EL (cell line): Measurements from ENCODE around the gene RPL5.

Source experiments
- DNase-seq: peaks from one replicate; pipeline ENCODE4 v3.0.0-alpha.2; 2016

The RPL5 gene

DNA sequence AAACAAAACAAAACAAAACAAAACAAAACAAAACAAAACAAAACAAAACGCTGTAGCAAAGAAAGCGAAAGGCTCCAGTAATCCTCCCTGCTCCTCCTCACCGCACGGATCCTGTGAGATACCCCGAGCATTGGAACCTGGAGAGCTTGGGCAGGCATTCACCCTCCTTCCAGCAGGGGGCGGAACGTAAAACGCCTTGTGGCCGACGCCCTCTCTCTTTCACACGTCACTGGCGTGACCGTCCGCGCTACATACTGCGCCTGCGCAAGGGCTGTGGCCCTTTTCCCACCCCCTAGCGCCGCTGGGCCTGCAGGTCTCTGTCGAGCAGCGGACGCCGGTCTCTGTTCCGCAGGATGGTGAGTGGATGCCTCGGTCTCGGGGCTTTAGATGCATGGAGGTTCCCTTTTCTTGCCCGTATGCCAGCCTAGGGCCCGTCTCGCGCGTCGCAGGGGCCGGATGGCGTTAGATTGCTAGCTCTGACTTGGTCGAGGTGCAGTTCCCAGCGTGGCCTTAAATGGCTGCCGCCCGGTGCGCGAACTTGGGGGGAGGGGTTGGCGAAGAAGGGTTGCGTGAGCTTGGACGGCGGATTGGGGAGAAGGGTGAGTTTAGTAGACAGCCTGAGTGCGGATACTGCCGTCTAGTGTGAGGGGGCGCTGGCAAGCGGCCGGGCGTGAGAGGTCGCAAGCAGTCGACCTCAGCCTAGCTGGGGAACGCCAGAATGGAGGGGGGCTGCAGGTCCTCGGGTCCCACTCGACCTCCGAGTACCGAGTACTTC lies at the start of gene RPL5:
Gene RPL5, plus strand, starts transcription at position 279 of the 775 bp plus-strand sequence. Its CDS starts 75 bp downstream, at position 354.
- DNase-seq: peak; percentile 97

DNA sequence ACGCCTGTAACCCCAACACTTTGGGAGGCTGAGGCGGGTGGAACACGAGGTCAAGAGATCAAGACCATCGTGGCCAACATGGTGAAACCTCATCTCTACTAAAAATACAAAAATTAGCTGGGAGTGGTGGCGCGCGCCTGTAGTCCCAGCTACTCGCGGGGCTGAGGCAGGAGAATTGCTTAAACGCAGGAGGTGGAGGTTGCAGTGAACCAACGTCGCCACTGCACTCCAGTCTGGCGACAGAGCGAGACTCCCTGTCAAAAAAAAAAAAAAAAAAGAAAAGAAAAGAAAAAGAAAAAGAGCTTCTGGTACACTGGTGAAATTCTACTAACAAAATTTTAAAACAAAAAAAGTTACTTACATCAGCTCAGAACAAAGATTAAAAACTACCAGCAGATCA lies 48.3 kb upstream of the RPL5 start:
- DNase-seq: peak; percentile 20

DNA sequence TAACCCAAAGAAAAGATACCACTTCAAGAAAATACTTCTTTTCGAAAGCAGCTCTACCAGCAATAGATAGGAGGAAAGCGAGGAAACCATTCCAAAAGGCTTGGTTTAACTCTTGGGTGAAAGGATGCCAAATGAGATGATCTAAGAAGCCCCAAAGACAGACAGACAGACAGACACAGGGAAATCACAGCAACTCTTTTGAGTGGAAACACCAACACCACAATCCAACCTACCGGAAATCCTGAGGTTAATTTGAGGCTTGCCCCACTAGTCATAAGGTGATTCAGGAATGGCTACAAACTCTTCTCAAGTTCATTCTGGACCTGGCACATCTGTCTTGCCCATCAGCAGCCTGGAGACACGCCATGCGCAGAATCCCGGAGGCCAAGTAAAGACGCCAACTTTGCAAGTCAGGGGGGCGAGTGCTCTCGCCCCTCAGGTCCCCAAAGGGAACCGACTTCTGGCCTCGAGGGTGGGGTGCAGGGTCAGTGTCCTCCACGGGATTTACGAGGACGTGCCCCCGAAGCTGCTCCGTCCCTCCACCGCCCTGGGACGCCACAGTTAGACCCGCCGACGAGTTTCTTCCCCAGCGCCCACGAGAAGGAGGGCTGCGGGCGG lies 47.7 kb upstream of the RPL5 start:
- DNase-seq: peak; percentile 65

DNA sequence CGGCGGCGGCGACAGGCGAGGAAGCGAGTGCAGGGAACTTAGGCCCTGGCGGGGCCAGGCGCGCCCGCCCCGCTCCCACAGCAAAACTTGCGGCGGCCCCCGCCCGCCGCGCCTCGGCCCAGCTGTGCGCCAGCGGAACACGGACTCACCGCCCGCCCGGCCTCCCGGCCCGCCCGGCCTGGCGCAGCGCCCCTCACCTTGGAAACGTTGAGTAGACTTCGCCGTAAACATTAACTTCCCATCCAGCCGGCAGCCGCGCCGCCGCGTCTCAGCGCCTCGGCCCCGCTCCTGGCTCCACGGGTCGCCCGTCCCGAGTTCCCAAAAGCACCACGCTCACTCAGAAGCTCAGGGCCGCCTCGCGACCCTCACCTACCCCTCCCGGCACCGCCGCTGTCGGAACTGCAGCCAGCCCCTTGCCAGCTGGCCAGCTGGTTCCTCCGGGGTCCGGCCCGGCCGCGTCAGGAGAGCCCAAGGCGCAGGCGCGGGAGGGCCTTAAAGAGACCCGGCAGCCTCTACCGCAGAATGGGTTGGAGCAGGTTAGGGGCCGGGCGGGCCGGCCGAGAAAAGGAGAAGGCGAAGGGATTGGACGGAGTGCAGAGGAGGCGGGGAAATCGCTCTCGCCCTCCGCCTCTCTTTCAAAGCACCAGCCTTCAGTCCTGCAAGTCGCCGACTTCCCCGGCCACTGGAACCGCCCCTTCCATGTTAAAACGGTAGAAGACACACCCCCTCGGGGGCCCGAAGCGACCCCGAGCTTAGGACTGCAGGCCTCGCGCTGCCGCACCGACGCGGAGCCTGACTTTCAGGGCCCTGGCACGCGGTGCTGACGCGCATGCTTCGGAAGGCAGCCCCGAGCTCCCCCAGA lies 47.0 kb upstream of the RPL5 start, which contains the start of gene EVI5:
Gene EVI5, minus strand, starts transcription at position 470 of the 862 bp plus-strand sequence. CDS start 48,562 bp downstream, outside the sequence.
- DNase-seq: peak; percentile 98

DNA sequence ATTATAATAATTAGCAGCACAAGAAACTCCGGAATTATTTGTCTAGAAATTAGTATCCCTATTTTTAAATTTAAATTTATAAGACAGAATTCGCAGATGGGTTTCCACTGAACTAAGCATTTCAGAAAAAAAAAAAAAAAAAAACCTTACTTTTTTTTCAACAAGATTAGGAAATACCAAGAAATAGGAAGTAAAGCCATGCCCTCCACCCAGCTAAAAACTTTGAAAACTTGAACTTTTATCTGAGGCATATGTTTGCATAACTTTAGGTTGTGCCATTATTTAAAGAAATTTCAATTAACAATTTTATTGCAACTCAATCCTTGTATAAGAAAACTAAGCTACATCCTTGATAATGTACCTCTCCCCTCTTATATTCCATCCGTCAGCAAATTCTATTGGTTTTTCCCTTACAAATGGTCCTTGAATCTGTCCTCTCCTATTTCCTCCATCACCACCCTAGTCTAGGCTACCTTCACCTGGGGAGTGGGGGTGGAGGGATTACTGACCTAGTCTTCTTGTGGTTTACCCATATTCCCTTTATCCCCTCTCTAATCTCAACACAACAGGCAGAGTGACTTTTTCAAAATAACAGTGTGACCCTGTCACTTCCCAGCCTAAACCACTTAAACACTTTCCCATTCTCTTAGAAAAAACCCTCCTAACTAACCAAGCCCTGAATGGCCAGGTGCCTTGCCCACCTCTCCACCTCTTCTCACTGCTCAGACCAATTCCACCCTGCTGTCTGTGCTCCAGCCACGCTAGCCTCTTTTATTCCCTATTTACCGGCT lies 45.5 kb upstream of the RPL5 start:
- DNase-seq: no peak

DNA sequence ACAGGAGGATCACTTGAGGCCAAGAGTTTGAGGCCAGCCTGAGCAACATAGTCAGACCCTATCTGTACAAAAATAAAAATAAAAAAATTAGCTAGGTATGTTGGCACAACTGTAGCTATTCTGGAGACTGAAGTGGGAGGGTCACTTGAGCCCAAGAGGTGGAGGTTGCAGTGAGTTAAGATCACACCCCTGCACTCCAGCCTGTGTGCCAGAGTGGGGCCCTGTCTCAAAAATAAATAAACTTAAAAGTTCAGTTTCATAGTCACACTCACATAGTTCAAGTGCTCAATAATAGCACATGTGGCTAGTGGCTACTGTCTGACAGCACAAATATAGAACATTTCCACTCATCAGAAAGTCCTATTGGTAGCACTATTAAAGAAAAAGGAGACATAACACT lies 41.8 kb upstream of the RPL5 start:
- DNase-seq: no peak

DNA sequence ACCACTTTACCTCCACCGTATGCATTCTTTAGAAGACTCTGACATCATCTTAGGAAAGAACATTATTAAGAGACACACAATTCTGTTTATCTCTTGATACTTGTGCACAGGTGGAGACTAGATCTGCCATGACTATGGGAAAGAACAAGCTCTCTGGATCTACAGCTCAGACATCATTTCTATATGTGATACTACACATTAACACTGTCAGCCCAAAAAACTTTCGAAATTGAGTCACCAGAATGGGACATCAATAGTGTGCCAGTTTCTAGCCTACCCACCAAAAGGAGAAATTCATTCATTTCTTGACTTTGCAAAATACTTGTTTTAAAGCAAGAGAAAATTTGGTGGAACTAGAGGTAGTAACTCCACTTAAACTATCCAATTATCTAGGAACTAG lies 41.0 kb upstream of the RPL5 start:
- DNase-seq: no peak

DNA sequence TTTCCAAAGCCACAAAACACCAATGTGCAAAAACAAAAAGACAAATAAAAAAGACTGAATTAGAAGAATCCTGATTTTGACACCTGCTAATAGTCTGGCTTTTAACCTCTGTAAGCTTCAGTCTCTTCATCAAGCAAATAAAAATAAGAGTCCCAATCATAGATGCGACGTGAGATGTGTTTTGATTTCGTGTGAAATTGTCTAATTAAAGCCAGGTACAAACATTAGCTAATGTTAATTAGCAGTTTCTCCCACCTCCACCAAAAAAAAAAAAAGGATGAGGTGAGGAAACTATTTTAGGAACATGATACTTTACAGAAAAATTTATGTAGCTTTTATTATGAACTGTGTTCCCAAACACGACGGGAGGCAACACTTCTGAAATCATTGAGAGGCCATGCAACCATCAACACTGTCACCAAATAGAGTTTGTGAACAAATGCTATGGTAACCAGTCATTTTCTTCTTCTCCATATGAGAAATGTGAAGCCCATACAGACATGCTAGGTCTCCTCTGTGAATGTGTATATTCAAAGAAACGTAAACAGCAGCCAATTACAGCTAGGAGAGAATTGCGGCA lies 40.3 kb upstream of the RPL5 start:
- no peak for DNase-seq

DNA sequence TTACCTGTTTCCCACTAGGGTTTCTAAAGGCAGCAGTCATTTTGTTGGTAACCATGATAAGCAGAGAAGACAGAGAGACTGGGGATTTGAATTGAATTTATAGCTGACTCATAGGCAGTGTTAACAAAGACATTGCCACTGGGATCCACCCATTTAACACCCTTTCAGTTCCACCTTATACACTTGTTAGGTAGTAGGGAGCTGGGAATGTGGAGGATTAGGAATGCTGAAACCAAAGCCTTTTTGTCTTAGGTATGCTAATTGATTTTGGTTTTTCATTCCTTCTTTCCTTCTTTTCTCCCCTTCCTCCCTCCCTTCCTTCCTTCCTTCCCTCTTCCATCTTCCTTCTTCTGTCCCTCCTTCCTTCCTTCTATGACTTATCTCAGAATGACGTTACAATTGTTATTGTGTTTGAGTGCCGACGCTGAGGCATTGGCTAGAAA lies 39.5 kb upstream of the RPL5 start:
- no peak for DNase-seq

DNA sequence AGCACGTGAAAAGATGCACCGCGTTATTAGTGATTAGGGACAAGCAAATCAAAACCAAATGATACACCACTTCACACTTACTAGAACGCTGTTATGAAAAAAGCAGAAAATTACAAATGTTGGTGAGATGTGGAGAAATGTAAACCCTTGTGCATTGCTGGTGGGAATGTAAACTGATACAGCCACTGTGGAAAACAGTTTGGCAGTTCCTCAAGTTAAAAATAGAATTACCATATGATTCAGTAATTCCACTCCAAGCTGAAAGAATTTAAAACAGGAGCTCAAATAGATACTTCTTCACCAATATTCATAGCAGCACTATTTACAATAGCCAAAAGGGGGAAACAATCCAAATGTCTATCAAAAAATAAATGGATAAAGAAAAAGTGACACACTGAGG lies 36.7 kb upstream of the RPL5 start:
- DNase-seq: no peak

DNA sequence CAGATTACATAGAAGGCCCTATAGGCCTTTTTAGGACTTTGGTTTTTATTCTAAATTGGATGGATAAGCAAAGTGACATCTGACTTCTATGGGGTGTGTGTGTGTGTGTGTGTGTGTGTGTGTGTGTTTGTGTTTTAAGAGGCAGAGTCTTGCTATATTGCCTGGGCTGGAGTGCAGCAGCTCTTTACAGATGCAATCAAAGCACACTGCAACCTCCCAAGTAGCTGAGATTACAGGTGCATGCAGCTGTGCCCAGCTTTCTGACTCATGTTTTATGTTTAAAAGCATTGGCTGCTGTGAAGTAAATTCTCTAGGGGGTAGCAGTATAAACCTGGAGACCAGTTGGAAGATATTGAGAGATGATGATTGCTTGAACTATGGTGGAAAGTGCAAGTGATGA lies 34.5 kb upstream of the RPL5 start:
- DNase-seq: no peak

DNA sequence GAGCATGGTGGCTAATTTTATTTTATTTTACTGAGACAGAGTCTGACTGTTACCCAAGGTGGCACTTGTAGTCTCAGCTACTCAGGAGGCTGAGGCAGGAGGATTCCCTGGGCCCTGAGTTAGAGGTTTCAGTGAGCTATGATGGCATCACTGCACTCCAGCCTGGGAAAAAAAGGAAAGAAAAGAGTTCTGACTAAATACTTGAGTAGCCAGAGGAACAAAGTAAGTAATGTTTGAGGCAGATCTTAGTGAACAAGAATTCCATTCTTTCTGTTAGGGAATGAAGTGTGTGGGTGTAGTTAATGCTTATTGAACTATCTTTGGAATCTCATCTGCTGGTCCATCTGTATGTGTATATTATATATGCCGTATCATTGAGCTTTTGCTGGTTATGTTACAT lies 33.9 kb upstream of the RPL5 start:
- no peak for DNase-seq

DNA sequence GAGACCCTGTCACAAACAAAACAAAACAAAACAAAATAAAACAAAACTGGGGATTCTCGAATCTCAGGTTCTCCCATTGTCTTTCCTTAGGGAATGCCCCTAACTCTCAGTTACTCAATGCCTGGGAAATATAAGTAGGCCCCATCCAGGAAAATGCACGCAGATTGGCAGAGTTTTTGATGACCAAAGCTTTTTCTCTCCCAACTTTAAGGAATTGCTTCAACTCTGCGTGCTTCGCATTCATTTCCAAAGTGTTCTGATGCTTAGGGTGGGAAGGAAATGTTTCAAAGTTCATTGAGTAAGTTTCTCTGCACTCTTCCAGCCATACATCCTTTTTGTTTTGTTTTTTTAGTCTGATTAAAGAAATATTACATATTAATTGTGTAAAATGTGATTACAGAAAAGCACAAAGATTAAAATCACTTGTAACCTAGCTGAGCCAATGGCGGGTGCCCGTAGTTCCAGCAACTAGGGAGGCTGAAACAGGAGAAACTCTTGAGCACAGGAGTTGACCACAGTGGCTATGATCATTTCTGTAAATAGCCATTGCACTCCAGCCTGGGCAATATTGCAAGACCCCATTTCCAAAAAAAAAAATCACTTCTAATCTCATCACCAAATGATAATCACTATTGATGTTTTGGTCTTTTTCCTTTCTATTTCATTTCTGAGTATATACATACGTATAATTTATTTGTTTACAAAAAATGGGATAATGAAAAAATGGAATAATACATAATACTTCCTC lies 28.5 kb upstream of the RPL5 start:
- DNase-seq: no peak

DNA sequence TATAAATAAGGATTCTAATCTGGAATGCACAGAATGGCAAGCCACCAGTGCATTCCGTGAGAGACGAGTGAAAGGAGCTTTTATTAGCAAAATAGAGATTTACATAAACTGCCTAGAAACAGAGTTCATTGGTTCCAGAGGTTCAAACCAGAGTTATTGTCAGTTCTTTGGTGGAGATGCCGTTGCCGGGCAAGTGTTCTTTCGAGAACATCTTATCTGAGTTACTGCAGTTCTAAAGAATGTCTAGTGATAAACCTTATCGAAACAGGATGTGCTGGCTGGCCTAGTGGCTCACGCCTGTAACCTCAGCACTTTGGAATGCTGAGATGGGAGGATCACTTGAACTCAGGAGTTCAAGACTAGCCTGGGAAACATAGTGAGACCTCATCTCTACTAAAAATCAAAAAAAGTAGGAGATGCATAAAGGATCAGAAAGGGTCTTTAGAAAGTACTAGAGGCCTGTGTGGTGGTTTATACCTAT lies 27.1 kb upstream of the RPL5 start:
- DNase-seq: peak; percentile 98

DNA sequence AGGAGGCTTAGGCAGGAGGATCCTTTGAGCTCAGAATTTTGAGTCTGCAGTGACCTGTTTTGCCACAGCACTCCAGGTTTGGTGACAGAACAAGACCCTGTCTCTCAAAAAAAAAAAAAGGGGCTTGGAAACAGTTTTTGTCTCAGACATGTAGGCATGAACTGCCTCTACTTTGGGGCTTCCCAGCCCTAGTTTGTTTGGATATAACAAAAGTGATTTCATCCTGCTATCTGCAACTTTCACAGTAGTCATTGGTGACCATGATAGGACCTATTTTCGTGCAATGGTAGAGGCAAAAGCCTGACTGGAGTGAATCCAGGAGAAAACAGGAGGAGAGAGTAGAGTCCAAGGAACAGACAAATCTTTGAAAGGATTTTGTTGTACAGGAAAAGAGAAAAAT lies 26.6 kb upstream of the RPL5 start:
- DNase-seq: no peak

DNA sequence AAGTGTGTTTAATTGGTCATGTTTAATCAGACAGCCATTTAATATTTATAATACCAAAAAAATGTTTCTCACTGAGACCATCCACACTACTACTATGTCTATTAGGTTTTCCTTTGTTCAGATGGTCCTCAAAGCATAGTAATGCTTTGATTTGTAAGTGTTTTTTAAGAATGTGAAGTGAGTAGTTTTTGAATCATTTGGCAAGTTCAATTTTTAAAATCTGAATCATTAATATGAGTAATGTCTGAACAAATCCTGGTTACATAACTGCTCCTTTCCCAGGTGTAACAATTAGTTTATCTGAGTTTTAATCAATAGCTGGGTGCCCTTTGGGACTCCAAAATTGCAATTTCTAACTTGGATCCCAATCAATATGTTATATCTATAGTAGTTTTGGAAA lies 23.5 kb upstream of the RPL5 start:
- no peak for DNase-seq

DNA sequence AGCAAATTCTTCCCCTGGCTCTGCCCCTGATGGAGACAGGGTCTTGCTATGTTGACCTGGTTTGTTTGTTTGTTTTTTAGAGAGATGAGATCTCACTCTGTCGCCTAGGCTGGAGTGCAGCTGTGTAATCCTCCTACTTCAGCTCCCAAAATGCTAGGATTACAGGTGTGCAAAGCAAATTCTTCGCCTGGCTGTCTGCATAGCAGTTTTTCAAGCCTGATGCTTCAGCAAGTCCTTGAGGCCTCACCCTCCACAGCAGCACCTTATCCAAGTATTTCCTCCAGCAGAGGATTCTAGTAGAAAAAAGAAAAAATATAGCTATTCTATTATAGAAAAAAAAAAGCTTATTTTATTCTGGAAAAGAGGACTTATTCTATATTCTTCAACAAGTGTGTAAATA lies 15.1 kb upstream of the RPL5 start:
- DNase-seq: no peak

DNA sequence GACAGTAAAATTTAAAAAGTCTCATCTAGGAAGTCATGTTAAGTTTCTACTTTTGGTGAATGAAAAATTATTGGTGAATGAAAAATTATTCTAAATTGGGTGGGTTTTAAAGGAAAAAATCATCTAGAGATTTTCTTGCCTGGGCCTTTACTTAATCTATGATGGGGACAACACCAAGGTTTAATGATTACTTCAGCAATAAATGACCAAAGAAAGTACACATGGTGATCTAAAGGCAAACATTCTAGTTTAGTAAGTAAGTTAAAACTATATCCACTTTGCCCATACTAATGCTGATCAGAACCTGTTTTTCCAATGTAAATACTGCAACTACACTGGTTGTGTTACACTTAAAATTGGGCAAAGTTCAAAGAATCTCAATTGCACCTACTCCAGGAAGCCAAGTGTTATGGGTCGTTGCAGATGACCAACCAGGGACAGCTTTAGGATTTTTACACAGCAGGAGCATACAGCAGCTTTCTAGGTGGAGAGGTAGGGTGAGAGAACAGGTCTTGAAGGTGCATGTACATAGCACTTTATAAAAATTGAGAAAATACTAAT lies 14.6 kb upstream of the RPL5 start:
- no peak for DNase-seq

DNA sequence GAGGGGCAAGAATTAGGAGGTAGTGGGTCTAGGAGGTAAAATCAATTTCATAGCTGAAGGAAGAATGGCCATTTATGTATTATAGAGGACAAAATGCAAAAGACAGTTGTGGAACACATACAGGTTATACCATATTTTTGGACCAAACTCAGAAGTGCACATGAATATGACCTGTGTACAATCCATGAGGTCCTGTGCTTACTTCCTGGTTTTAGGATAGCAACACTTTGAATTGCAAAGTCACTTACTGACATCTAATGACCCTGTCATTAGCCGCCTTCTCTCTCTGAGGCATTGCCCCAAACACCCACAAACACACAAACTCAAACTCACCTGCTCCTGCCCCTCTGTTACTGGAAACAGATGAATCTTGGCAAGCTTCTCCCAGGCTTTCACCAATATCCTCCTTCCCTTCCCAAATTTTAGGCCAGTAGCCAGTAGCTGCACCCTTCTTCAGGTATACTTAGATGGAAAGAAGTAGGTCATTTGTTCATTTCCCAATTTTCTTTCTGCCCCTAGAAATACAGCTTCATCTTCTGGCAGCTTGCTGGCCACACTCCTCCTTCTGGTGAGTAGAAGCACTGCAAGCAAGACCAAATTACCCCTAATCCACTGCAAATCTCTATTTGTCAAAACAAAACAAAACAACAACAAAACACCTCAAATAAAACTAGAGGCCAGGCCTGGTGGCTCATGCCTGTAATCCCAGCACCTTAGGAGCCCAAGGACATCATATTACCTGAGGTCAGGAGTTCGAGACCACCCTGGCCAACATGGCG lies 13.7 kb upstream of the RPL5 start:
- DNase-seq: no peak

DNA sequence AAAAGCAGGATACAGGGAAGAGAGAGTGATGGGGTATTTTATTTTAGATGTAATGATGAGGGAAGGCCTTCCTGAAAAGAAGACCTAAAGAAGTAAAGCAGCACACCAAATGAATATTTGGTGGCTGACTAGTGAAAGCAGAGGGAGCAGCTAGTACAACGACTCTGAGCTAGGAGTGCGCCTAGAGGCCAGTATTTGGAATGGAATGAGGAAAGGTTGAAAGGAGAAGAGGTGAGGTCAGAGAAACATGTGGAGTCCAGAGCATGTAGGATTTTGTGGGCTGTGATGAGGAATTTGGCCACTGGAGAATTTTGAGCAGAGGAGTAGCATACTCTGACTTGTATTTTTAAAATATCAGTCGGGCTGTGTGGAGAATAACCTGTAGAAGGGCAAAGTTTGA lies 11.8 kb upstream of the RPL5 start:
- peak; percentile 67 for DNase-seq
